Measurements from ENCODE around the gene MYF6. TPM values are rescaled to one million over a fixed set of nuclear protein-coding genes. Genes with fewer than 3 reads are reported as not detected.

Gene MYF6
- total RNA-seq, 2 experiments from 2014 or later, result not detected

DNA sequence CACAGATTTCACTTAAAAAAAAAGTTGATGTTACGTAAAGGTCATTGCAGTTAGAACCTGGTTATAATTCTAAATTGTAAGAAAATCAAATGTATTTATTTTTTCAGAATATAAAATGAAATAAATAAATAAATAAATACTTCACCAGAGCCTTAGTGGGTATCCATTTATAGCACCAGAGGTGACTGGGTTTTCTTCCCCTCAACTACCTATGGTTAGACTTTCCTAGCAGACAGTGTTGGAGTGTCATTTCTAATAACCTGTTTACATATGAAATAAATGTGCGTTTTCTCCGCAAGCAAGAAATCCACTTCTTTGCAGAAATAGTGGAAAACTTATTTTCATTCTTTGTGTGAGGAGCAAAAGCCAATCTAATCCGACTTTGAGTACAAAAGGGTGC lies 6.0 kb downstream of the MYF6 start:
- Mint-ChIP-seq H3K36me3 (ENCODE audit: low read depth) (no peaks in the 10 kb centered on the region), H3K9me3 (no peaks in the 10 kb centered on the region), H3K4me1 (ENCODE audit: low read depth) (no peaks in the 10 kb centered on the region), H3K27me3 (peaks cover 78% of the 10 kb centered on the region), H3K4me3 (no peak overlapping the region), H3K27ac (no peak overlapping the region)
- DNase-seq, result no peak
- CTCF ChIA-PET, result no interaction called here
- Histone ChIP-seq H3K4me3 (ENCODE audit: low read length) (no peak overlapping the region), H3K4me1 (ENCODE audit: insufficient read depth, low read length) (no peaks in the 10 kb centered on the region), H3K27ac (ENCODE audit: low read depth in 1 of 2, low read length in 2 of 2) (no peak overlapping the region), H3K9me3 (ENCODE audit: control insufficient read depth in 1 of 2, insufficient read depth in 1 of 2, low read length in 2 of 2) (peaks cover 0 to 29% of the 10 kb centered on the region in 2 experiments), H3K27me3 (ENCODE audit: control insufficient read depth in 1 of 2, insufficient read depth in 2 of 2, low read length in 2 of 2) (peaks cover 26 to 30% of the 10 kb centered on the region in 2 experiments), H3K36me3 (ENCODE audit: insufficient read depth, low read length) (no peaks in the 10 kb centered on the region)
- intact Hi-C loops (cut with DNase I, micrococcal nuclease), result no loop called here
- no peak for ATAC-seq (ENCODE audit: poor library complexity)
- POLR2A ChIA-PET, result no interaction called here
- TF ChIP-seq, protein P1, sequence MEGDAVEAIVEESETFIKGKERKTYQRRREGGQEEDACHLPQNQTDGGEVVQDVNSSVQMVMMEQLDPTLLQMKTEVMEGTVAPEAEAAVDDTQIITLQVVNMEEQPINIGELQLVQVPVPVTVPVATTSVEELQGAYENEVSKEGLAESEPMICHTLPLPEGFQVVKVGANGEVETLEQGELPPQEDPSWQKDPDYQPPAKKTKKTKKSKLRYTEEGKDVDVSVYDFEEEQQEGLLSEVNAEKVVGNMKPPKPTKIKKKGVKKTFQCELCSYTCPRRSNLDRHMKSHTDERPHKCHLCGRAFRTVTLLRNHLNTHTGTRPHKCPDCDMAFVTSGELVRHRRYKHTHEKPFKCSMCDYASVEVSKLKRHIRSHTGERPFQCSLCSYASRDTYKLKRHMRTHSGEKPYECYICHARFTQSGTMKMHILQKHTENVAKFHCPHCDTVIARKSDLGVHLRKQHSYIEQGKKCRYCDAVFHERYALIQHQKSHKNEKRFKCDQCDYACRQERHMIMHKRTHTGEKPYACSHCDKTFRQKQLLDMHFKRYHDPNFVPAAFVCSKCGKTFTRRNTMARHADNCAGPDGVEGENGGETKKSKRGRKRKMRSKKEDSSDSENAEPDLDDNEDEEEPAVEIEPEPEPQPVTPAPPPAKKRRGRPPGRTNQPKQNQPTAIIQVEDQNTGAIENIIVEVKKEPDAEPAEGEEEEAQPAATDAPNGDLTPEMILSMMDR (IDR thresholded peaks at IDR 0.05), result no peak

DNA sequence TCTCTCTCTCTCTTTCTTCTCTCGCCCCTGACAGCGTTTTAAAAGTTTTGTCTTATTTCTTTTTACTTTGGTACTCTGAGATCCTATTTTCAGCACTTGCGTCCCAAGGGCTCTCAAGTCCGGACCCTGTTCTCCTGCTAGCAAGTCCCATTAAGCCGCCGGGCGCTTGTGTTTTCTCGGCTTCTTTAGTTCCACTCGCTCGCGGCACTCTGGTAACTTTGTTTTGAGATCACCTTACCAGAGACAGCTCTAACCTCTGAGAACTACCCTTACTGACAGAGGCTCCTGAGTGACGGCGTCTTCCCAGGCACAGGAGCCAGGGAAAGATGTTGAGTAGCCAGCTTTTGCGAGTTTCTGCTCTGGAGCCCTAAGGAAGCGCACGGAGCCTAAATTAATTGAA lies 6.6 kb downstream of the MYF6 start:
- intact Hi-C loops (cut with DNase I, micrococcal nuclease), result no loop called here

DNA sequence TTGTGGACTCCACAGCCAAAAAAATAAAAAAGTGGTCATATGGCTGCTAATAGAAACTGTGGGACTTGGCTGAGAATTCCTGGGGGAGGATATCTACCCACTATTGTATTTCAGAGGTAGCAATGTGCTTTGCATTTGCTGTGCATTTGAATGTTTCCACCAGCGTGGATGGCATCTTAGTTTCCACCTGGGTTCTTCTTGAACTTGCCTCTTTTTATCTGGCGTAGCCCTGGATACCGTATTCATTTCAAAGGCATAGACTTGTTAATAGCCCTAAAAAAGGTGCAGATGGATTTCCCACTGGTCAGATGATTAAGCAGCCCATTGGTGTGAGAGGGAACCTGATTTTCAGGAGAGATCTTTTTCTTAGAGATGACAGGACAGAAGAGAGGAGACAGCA lies 7.4 kb downstream of the MYF6 start:
- no peak for ATAC-seq (ENCODE audit: poor library complexity)
- CTCF ChIA-PET, result no interaction called here

More for the DNA sequence above, 6.6 kb downstream of the MYF6 start:
- H3K4me3 ChIP-seq (ENCODE audit: low read length), result no peak overlapping the region
- Mint-ChIP-seq H3K9me3 (no peaks in the 10 kb centered on the region), H3K27ac (no peak overlapping the region), H3K4me1 (ENCODE audit: low read depth) (no peaks in the 10 kb centered on the region), H3K27me3 (peaks cover 72% of the 10 kb centered on the region), H3K4me3 (no peak overlapping the region), H3K36me3 (ENCODE audit: low read depth) (no peaks in the 10 kb centered on the region)
- H3K9me3 ChIP-seq (ENCODE audit: control insufficient read depth in 1 of 2, insufficient read depth in 1 of 2, low read length in 2 of 2), result peaks cover 0 to 23% of the 10 kb centered on the region in 2 experiments
- H3K36me3 ChIP-seq (ENCODE audit: insufficient read depth, low read length), result no peaks in the 10 kb centered on the region
- no peak for DNase-seq
- ChIA-PET POLR2A (no interaction called here), CTCF (no interaction called here)
- no peak overlapping the region for H3K27ac ChIP-seq (ENCODE audit: low read depth in 1 of 2, low read length in 2 of 2)
- TF ChIP-seq, protein P1 (IDR thresholded peaks at IDR 0.05), result no peak
- H3K27me3 ChIP-seq (ENCODE audit: control insufficient read depth in 1 of 2, insufficient read depth in 2 of 2, low read length in 2 of 2), result peaks cover 22 to 26% of the 10 kb centered on the region in 2 experiments
- H3K4me1 ChIP-seq (ENCODE audit: insufficient read depth, low read length), result no peaks in the 10 kb centered on the region
- ATAC-seq (ENCODE audit: poor library complexity), result no peak

More for the DNA sequence above, 7.4 kb downstream of the MYF6 start:
- Histone ChIP-seq H3K9me3 (ENCODE audit: control insufficient read depth in 1 of 2, insufficient read depth in 1 of 2, low read length in 2 of 2) (peaks cover 0 to 21% of the 10 kb centered on the region in 2 experiments), H3K36me3 (ENCODE audit: insufficient read depth, low read length) (no peaks in the 10 kb centered on the region), H3K4me1 (ENCODE audit: insufficient read depth, low read length) (no peaks in the 10 kb centered on the region), H3K27me3 (ENCODE audit: control insufficient read depth in 1 of 2, insufficient read depth in 2 of 2, low read length in 2 of 2) (peaks cover 20 to 26% of the 10 kb centered on the region in 2 experiments), H3K4me3 (ENCODE audit: low read length) (no peak overlapping the region), H3K27ac (ENCODE audit: low read depth in 1 of 2, low read length in 2 of 2) (no peak overlapping the region)
- Mint-ChIP-seq H3K27me3 (peaks cover 64% of the 10 kb centered on the region), H3K4me3 (no peak overlapping the region), H3K4me1 (ENCODE audit: low read depth) (no peaks in the 10 kb centered on the region), H3K36me3 (ENCODE audit: low read depth) (no peaks in the 10 kb centered on the region), H3K27ac (no peak overlapping the region), H3K9me3 (no peaks in the 10 kb centered on the region)
- DNase-seq, result no peak
- TF ChIP-seq, protein P1 (IDR thresholded peaks at IDR 0.05), result no peak
- POLR2A ChIA-PET, result no interaction called here
- intact Hi-C loops (cut with DNase I, micrococcal nuclease), result no loop called here
